GM12874 (cell line): Measurements from ENCODE around the gene VIPR2.

ENCODE experiments used
- TF ChIP-seq, protein P1 (sequence below): IDR thresholded peaks from 2 replicates; pipeline ENCODE4 v1.5.1; 2011; ENCODE audit warnings: low read depth, mild to moderate bottlenecking, control low read depth, low read length, moderate library complexity; ENCODE audit not compliant: insufficient read depth

VIPR2 gene

DNA sequence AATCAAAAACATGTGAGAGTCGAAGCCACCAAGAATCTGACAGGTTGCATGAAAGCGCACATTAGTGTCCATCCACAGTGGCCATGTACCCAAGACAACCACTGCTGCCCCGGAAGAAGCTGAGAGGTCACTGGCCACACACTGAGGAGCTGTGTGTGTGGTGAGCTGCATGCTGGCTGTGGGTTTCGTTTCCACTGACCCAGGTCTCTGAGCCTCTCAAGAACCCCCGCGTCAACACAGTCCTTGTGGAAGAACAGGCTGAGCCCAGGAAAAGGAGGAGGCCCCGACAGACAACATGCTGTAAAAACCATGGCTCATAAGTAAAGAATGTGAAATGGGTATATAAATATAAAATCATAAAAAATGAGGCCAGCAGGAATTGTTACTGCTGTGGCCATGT is 8.2 kb downstream of the VIPR2 start:
- TF ChIP-seq, protein P1, sequence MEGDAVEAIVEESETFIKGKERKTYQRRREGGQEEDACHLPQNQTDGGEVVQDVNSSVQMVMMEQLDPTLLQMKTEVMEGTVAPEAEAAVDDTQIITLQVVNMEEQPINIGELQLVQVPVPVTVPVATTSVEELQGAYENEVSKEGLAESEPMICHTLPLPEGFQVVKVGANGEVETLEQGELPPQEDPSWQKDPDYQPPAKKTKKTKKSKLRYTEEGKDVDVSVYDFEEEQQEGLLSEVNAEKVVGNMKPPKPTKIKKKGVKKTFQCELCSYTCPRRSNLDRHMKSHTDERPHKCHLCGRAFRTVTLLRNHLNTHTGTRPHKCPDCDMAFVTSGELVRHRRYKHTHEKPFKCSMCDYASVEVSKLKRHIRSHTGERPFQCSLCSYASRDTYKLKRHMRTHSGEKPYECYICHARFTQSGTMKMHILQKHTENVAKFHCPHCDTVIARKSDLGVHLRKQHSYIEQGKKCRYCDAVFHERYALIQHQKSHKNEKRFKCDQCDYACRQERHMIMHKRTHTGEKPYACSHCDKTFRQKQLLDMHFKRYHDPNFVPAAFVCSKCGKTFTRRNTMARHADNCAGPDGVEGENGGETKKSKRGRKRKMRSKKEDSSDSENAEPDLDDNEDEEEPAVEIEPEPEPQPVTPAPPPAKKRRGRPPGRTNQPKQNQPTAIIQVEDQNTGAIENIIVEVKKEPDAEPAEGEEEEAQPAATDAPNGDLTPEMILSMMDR: no peak

DNA sequence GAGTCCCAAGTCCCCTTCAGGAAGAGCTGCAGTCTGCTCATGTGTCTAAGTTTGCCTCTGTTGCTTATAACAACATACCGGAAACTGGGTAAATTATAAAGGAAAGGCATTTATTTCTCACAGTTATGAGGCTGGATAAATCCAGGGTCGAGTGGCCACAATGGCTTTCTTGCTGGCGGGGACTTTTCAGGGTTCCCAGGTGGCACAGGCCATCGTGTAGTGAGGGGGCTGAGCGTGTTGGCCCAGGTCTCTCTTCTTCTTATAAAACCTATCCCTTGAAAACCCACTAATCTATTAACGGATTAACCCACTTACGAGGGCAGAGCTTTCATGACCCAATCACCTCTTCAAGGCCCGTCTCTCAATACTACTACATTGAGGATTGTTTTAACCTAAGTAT is 8.7 kb downstream of the VIPR2 start:
- TF ChIP-seq, protein P1: no peak

DNA sequence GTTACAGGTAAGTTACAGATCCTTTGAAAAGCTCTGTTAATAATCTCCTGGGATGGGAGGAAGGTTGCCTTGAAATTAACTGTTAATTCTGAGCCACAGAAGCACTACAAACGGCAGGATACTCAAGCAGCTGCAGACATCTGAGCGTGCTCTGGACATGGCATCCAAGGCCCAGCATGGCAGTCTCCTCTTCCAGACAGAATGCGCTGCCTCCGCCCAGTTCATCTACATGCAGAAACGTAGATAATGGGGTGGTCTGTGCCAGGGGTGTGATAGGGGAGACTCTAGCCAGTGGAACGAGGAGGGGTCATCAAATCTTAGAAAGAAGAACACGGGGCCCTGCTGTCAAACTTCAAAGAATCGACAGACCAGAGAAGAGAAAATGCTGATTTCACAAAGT is 13.8 kb downstream of the VIPR2 start:
- TF ChIP-seq, protein P1: no peak

DNA sequence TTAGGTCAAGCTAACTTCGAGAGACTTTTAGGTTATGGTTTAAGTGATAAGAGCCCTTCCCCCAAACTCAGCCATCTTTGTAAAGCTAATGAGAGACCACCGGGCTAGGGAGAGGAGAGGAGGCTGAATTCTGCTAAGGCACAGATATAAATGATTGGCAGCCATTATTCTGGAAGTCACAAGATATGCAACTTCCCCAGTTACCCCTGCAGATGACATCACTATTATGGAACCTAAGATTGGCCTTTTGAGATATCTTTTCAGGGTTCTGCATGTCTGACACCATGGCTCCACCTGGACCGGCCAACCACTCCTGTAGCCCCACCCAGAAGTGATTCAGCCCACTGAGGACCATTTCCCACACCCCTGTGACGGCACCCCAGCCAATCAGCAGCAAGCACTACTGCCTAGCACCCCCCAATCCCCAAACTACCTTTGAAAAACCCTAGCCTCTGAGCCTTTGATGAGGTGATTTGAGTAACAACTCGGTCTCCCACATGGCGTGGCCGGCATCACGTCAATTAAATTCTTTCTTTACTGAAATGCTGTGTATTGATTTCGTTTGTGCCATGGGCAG is 14.4 kb downstream of the VIPR2 start:
- TF ChIP-seq, protein P1: no peak

DNA sequence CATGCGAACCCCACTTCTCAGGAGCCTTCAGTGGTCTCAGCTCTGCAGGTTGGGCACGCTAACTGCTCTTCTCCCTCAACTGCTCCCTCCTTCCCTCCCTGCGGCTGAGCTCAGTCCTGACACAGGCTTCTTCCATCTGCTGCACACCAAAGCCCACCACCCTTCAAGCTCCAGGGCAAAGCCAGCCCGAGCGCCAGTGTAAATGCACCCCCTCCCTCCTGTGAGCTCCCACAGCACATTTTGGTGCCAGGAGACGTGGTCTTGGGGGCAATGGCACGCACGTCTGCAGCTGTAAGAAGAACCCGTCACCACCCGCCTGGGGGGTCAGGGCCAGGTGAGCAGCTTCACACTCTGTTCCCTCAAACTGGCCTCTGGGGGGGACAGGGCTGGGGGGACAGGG is 15.9 kb downstream of the VIPR2 start:
- TF ChIP-seq, protein P1: no peak

DNA sequence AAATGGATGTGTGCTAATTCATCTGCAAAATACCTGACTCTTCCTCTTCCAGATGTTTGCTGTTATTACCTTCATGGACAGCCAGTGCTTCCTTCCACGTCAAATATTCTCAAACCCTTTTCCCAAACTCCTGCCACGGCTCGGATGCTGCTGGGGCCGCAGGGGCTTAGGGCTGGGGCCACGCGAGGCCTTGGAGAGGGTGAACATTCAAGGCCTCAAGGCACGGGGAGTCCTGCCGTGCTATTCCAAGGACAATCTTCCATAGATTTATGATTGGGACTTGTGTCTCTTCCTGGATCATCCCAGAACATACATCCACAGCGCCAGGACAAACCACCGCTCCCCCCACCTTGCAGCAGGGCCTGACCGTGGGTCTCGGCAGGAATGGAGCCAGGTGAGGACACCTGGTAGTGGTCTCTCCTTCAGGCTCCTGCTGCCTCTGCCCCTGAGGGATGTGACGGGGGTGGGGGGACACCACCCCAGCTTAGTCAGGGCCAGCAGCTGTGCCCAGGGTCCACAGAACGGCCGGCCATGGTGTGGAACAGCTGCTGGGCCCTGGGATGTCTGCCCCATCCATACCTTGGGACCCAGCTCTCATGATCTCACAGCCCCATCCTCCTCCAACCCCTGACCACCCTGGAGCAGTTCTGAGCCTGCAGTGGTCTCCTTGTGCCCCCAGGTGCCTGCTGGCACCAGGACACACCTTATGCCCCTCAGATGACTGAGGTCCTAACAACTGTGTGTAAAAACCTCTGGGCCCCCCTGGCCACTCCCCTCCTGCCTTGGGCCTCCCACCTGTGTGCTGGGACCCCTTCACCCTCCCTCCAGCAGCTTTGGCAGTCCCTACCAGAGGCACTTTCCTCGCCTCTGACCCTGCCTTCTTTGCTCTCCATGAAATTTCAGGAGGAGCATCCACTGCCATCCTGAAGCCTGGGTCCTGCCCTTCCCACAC is 16.7 kb downstream of the VIPR2 start:
- TF ChIP-seq, protein P1: no peak

DNA sequence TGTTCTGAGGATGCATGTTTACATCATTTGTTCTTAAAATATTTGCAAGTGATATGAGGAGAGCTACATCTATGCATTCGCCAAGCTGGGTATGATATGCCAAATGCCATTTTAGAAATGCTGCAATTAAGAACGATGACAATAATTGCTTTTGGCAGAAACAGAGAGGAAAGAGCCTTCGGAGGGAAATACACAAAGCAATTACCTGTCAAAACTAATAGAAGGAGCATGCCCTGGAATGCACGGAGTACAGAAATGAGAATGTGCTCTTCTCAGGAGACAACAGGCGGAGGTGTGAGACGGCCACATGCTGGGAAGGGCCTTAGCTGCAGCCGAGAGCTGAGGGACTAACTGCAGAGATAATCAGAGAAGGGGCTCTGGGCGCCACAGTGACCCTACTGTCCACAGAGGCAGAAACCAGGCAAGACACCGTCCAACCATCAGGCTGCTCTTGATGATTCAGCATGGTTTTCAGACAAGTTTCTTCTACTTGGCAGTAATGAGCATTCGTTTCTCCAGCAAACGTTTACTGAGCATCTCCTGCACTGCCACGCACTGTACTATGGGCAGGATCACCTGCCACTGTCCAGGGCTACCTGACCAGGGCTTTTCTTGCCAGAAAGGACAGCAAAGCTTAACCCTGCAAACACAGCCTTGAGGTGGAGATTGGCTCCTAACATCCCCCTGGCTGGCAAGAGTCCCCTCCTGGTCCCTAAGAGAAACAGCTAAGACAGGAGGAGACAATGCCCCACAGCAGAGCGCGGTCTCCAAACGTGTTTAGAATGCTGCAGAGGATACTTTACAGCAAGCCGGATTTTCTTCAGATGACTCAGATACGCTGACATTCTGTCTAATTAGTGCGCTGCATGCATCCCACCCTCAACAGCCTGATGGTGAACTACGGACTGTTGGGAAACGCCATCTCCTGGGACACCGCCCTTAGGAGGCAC is 18.1 kb downstream of the VIPR2 start:
- TF ChIP-seq, protein P1: no peak
